Ectodermal cell (in vitro differentiated cells): ENCODE results near the gene NUDT8.
"Not testable (repeated sequence)": the region's sequence is repeated elsewhere in the genome, so short reads cannot be mapped to it uniquely, and the experiment has no call there.

Experiments used
- H3K27ac ChIP-seq: 2 replicates; pipeline ENCODE4 v1.7.0; 2013; ENCODE audit warnings: mild to moderate bottlenecking, low read depth, low read length; ENCODE audit not compliant: insufficient read depth, poor library complexity, severe bottlenecking
- H3K27me3 ChIP-seq: 2 replicates; pipeline ENCODE4 v1.7.0; 2013; ENCODE audit warnings: mild to moderate bottlenecking, low read length; ENCODE audit not compliant: insufficient read depth, control insufficient read depth, poor library complexity, severe bottlenecking
- H3K36me3 ChIP-seq: one replicate; pipeline ENCODE4 v1.7.0; 2013; ENCODE audit warnings: low read length; ENCODE audit not compliant: control insufficient read depth, insufficient read depth
- H3K4me1 ChIP-seq: one replicate; pipeline ENCODE4 v1.7.0; 2013; ENCODE audit warnings: low read length; ENCODE audit not compliant: control insufficient read depth, insufficient read depth
- H3K4me3 ChIP-seq: 2 replicates; pipeline ENCODE4 v1.7.0; 2013; ENCODE audit warnings: low read depth, low read length, control low read depth; ENCODE audit not compliant: insufficient read depth
- H3K9me3 ChIP-seq: 2 replicates; pipeline ENCODE4 v1.7.0; 2013; ENCODE audit warnings: mild to moderate bottlenecking, low read length, moderate library complexity; ENCODE audit not compliant: control insufficient read depth
- WGBS, 2 experiments: methylation state at CpG; one replicate each; pipeline ENCODE4 v1.1.7; 2013; ENCODE audit warnings: missing lambda C conversion rate in 2 of 2; 5-methylcytosine and 5-hydroxymethylcytosine counted together

Gene NUDT8

GRCh38 chr11:67610302-67610868 lies 19.4 kb downstream of the NUDT8 start:
- peaks cover 16% of the 10 kb centered on the region for H3K36me3 ChIP-seq
- H3K27ac ChIP-seq: no peak overlapping the region
- H3K4me1 ChIP-seq: peaks cover 18% of the 10 kb centered on the region
- H3K4me3 ChIP-seq: no peak overlapping the region
- WGBS, 2 experiments: 93 to 94% methylated on average over 15 of the region's 15 CpGs
- H3K9me3 ChIP-seq: no peaks in the 10 kb centered on the region
- peaks cover 5% of the 10 kb centered on the region for H3K27me3 ChIP-seq

- no peak overlapping the region for H3K27ac ChIP-seq
- peaks cover 16% of the 10 kb centered on the region for H3K36me3 ChIP-seq
- peaks cover 12% of the 10 kb centered on the region for H3K27me3 ChIP-seq
- 95 to 97% methylated on average over 10 of the region's 10 CpGs for WGBS, 2 experiments
- no peaks in the 10 kb centered on the region for H3K9me3 ChIP-seq
- peaks cover 26% of the 10 kb centered on the region for H3K4me1 ChIP-seq
- no peak overlapping the region for H3K4me3 ChIP-seq
These were observed 20.4 kb downstream of the NUDT8 start for GRCh38 chr11:67609316-67609715.

DNA sequence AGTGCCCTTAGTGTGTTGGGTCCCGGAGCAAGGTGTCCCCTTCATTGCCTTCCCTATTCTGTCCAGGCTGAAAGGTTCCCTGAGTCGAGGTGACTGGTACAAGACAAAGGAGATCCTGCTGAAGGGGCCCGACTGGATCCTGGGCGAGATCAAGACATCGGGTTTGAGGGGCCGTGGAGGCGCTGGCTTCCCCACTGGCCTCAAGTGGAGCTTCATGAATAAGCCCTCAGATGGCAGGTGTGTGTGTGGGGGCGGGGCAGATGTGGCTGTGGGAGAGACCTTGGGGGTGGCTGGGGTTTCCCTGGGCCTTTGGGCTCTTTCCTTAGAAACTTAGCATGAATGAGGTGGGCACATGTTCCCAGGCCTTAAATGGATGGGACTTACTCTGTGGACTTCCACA lies 21.3 kb downstream of the NUDT8 start:
- peaks cover 14% of the 10 kb centered on the region for H3K27me3 ChIP-seq
- H3K27ac ChIP-seq: no peak overlapping the region
- no peaks in the 10 kb centered on the region for H3K9me3 ChIP-seq
- H3K4me1 ChIP-seq: peaks cover 21% of the 10 kb centered on the region
- 95 to 96% methylated on average over 8 of the region's 8 CpGs for WGBS, 2 experiments
- H3K36me3 ChIP-seq: peaks cover 16% of the 10 kb centered on the region
- H3K4me3 ChIP-seq: no peak overlapping the region

GRCh38 chr11:67607507-67607906 lies 22.2 kb downstream of the NUDT8 start:
- 68 to 74% methylated on average over 9 of the region's 9 CpGs for WGBS, 2 experiments
- Histone ChIP-seq H3K27ac (no peak overlapping the region), H3K27me3 (peaks cover 19% of the 10 kb centered on the region), H3K9me3 (no peaks in the 10 kb centered on the region), H3K4me3 (peak overlapping the region; percentile 100), H3K4me1 (peaks cover 21% of the 10 kb centered on the region), H3K36me3 (peaks cover 16% of the 10 kb centered on the region)

GRCh38 chr11:67606492-67607295 lies 23.0 kb downstream of the NUDT8 start, which contains the start of gene NDUFV1:
TSS of gene NDUFV1 (plus strand) at chr11:67606936. CDS start at chr11:67607005, 69 bp downstream.
- Histone ChIP-seq H3K4me1 (peaks cover 21% of the 10 kb centered on the region), H3K36me3 (peaks cover 16% of the 10 kb centered on the region), H3K27ac (no peak within 1 kb of the TSS), H3K27me3 (peaks cover 19% of the 10 kb centered on the region), H3K4me3 (peak within 1 kb of the TSS; percentile 100), H3K9me3 (no peaks in the 10 kb centered on the region)
- WGBS, 2 experiments: 5% methylated on average over 69 of the region's 69 CpGs

- Histone ChIP-seq H3K36me3 (peaks cover 16% of the 10 kb centered on the region), H3K27me3 (peaks cover 19% of the 10 kb centered on the region), H3K4me3 (peak overlapping the region; percentile 23), H3K4me1 (peaks cover 21% of the 10 kb centered on the region), H3K27ac (no peak overlapping the region), H3K9me3 (no peaks in the 10 kb centered on the region)
- WGBS, 2 experiments: 67% methylated on average over 17 of the region's 17 CpGs
These were observed 23.6 kb downstream of the NUDT8 start for GRCh38 chr11:67606093-67606491.

- H3K27ac ChIP-seq: peak overlapping the region; percentile 30
- WGBS, 2 experiments: 58 to 64% methylated on average over 11 of the region's 11 CpGs
- peaks cover 13% of the 10 kb centered on the region for H3K36me3 ChIP-seq
- no peak overlapping the region for H3K4me3 ChIP-seq
- H3K27me3 ChIP-seq: peaks cover 19% of the 10 kb centered on the region
- peaks cover 21% of the 10 kb centered on the region for H3K4me1 ChIP-seq
- H3K9me3 ChIP-seq: no peaks in the 10 kb centered on the region
These were observed 24.3 kb downstream of the NUDT8 start for GRCh38 chr11:67605231-67606011.

DNA sequence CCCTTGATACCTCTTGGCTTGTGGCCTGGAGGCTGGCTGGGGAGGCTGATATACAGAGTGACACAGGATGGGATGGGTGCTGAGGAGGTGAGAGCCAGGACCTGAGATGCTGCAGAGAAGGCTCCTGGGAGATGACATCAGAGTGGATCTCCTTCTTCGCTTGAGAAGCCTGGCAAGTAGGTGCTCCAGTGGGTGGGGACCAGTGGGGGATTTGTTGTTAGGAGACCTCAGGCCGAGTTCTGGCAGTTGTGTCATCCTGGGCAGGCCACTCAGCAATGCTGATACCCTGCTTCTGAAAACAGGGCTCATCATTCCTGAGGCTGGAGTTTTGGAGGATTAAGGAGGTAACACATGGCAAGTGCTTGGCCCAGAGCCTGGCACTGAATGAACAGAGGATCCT lies 24.9 kb downstream of the NUDT8 start:
- Histone ChIP-seq H3K36me3 (peaks cover 8% of the 10 kb centered on the region), H3K4me1 (peaks cover 21% of the 10 kb centered on the region), H3K27me3 (peaks cover 19% of the 10 kb centered on the region), H3K27ac (no peak overlapping the region), H3K4me3 (no peak overlapping the region), H3K9me3 (no peaks in the 10 kb centered on the region)
- 81 to 88% methylated on average over 2 of the region's 2 CpGs for WGBS, 2 experiments

GRCh38 chr11:67604119-67604518 lies 25.6 kb downstream of the NUDT8 start:
- 62 to 79% methylated on average over 2 of the region's 4 CpGs for WGBS, 2 experiments
- not testable (repeated sequence) for H3K4me3 ChIP-seq, H3K27ac ChIP-seq, H3K36me3 ChIP-seq, H3K9me3 ChIP-seq
- Histone ChIP-seq H3K27me3 (peaks cover 19% of the 10 kb centered on the region), H3K4me1 (peaks cover 21% of the 10 kb centered on the region)

- Histone ChIP-seq H3K36me3 (no peaks in the 10 kb centered on the region), H3K27ac (no peak overlapping the region), H3K4me1 (peaks cover 19% of the 10 kb centered on the region), H3K9me3 (no peaks in the 10 kb centered on the region), H3K4me3 (no peak overlapping the region), H3K27me3 (peaks cover 16% of the 10 kb centered on the region)
- WGBS, 2 experiments: 95% methylated on average over 7 of the region's 7 CpGs
These were observed 28.6 kb downstream of the NUDT8 start for GRCh38 chr11:67601098-67601497.
